ENCODE measurements around the gene EME1.
"Not testable (repeated sequence)": the region's sequence is repeated elsewhere in the genome, so short reads cannot be mapped to it uniquely, and the experiment has no call there.

Gene EME1

DNA sequence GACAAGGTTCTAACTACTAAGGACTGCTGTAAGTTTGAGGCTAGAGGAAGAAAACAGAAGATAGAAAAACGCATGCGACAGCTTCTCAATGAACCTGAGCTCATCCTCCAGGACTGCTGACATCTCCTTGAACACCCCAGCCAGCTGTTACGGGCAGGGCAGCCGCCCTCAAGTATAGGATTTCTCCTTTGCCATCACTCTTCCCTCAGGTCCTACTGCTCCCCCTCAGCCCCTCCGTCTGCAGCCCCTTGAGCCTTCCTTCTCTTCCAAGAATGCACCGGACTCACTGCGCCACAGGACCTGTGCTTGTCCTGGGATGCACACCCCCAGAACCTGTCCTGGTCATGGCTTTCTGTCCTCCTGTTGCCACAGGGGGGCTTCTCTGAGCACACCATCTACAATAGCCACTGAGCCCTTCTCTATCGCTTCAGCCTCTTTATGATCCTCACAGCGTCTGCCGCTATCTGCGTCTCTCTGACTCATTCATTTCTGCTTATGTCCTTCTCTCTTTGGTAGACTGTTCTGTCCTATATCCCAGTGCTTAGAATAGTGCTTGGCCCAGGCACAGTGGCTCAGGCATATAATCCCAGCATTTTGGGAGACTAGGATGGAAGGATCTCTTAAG is 42.8 kb upstream of the EME1 start:
- no peak overlapping the region for H3K4me3 ChIP-seq (ENCODE audit: low read depth, low read length)
- no peak for DNase-seq (ENCODE audit: low read depth)

GRCh38 chr17:50331085-50331791 is 41.8 kb upstream of the EME1 start:
- peak; percentile 74 for DNase-seq (ENCODE audit: low read depth)
- H3K4me3 ChIP-seq (ENCODE audit: low read depth, low read length): no peak overlapping the region
- TF ChIP-seq, protein P1, sequence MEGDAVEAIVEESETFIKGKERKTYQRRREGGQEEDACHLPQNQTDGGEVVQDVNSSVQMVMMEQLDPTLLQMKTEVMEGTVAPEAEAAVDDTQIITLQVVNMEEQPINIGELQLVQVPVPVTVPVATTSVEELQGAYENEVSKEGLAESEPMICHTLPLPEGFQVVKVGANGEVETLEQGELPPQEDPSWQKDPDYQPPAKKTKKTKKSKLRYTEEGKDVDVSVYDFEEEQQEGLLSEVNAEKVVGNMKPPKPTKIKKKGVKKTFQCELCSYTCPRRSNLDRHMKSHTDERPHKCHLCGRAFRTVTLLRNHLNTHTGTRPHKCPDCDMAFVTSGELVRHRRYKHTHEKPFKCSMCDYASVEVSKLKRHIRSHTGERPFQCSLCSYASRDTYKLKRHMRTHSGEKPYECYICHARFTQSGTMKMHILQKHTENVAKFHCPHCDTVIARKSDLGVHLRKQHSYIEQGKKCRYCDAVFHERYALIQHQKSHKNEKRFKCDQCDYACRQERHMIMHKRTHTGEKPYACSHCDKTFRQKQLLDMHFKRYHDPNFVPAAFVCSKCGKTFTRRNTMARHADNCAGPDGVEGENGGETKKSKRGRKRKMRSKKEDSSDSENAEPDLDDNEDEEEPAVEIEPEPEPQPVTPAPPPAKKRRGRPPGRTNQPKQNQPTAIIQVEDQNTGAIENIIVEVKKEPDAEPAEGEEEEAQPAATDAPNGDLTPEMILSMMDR (conservative IDR thresholded peaks at IDR 0.05; ENCODE audit: low read depth, low read length): no peak

More for the DNA sequence above, 42.8 kb upstream of the EME1 start:
- TF ChIP-seq, protein P1 (conservative IDR thresholded peaks at IDR 0.05; ENCODE audit: low read depth, low read length): no peak

DNA sequence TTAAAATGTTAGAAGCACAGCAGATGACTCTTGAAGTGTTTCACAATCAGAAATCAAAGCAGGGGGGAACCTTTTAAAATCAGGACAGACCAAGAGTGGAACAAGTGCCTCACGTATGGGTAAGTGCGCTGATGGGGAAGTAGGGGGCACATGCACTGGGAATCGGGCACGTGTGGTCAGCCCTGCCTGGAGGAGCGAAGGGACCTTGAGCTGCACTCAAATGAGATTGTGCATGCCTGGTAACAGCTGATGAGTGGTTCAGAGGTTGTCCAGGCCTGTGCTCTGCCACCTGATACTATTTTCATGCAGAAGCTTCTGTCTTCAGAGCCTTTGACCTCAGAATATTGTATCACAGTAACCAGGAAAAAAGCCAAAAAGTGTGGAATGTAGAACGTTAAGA is 40.8 kb upstream of the EME1 start:
- H3K4me3 ChIP-seq (ENCODE audit: low read depth, low read length): no peak overlapping the region
- TF ChIP-seq, protein P1 (conservative IDR thresholded peaks at IDR 0.05; ENCODE audit: low read depth, low read length): no peak

GRCh38 chr17:50333291-50334057 is 39.6 kb upstream of the EME1 start:
- not testable (repeated sequence) for H3K4me3 ChIP-seq (ENCODE audit: low read depth, low read length)
- TF ChIP-seq, protein P1 (conservative IDR thresholded peaks at IDR 0.05; ENCODE audit: low read depth, low read length): peak; percentile 49
- peak; percentile 64 for DNase-seq (ENCODE audit: low read depth)

More for the DNA sequence above, 40.8 kb upstream of the EME1 start:
- no peak for DNase-seq (ENCODE audit: low read depth)

DNA sequence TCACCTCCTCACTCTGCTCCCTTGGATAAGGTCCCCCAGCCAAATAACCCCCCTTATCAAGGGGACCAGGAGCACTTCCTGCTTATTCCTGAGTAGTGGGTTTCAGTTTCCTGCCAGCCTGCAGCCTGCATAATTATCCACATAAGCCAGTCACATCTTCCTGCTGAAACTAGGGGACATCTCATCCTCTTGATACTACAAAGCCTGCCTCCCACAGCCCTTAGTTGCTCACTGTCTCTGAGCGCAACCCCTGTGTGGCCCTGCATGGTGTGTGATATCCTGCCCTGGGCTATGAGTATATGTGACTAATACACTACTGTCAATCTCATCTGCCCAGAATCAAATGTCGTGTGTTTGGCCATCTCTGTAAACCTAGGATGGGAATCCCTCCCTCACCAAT is 35.1 kb upstream of the EME1 start:
- no peak overlapping the region for H3K4me3 ChIP-seq (ENCODE audit: low read depth, low read length)
- TF ChIP-seq, protein P1 (conservative IDR thresholded peaks at IDR 0.05; ENCODE audit: low read depth, low read length): no peak
- DNase-seq (ENCODE audit: low read depth): no peak

- no peak overlapping the region for H3K4me3 ChIP-seq (ENCODE audit: low read depth, low read length)
- DNase-seq (ENCODE audit: low read depth): no peak
- TF ChIP-seq, protein P1 (conservative IDR thresholded peaks at IDR 0.05; ENCODE audit: low read depth, low read length): no peak
These were observed 34.4 kb upstream of the EME1 start for GRCh38 chr17:50338645-50339044.

All from choroid plexus epithelial cell (primary cell).